HCT116 (cell line): ENCODE data around the gene WASHC2A. TPM values are rescaled to one million over a fixed set of nuclear protein-coding genes. Genes with fewer than 3 reads are reported as not detected.
"Not testable (repeated sequence)": the region's sequence is repeated elsewhere in the genome, so short reads cannot be mapped to it uniquely, and the experiment has no call there.

Experiments used
- ATAC-seq: fragments of 200-7000 bp; cut with Tn5 transposase; 2 replicates; pipeline ENCODE4 v1.9.1; 2020; ENCODE audit warnings: mild to moderate bottlenecking, moderate library complexity
- Bru-seq: library from RNA; stranded (reverse); fragments of 400-500 nt; gene quantifications from one replicate; lab custom pipeline; 2021; lab: Mats Ljungman, UMichigan
- BruChase-seq, 2 experiments: library from RNA; stranded (reverse); fragments of 400-500 nt; gene quantifications; one replicate each; lab custom pipeline; 2021; lab: Mats Ljungman, UMichigan
- BruUV-seq: library from RNA; stranded (reverse); fragments of 400-500 nt; replicated peaks from 2 replicates; lab custom pipeline; 2021; lab: Mats Ljungman, UMichigan
- CTCF ChIA-PET: fragments of 300-600 bp; sonication (Branson Sonifier 250); formaldehyde crosslinking; loops from one replicate; lab custom pipeline; 2021; ENCODE audit warnings: antibody characterized with exemption; lab: Charles Lee
- POLR2A ChIA-PET: fragments of 300-600, 350-600 bp; sonication (Branson Sonifier 250); formaldehyde crosslinking; loops from one replicate; lab custom pipeline; 2021; ENCODE audit warnings: antibody characterized with exemption; lab: Charles Lee
- RAD21 ChIA-PET, 2 experiments: fragments of 300-600 bp; sonication (Branson Sonifier 250); formaldehyde crosslinking; loops; one replicate each; lab custom pipeline; 2023; ENCODE audit warnings: low total read pairs in 2 of 2; ENCODE audit not compliant: uncharacterized antibody in 2 of 2, unreplicated experiment in 2 of 2, low non-redundant PET in 1 of 2; lab: Charles Lee
- DNase-seq: peaks from one replicate; pipeline ENCODE4 v3.0.0-alpha.2; 2010; ENCODE audit warnings: low read depth, low spot score
- H2AFZ ChIP-seq: fragments of 200-600 bp; shearing (Covaris generic), sonication (generic); 2 replicates; pipeline ENCODE4 v1.6.1; 2017; ENCODE audit warnings: low read depth, mixed run types, mixed read lengths, antibody characterized with exemption, low read length; ENCODE audit not compliant: poor library complexity, severe bottlenecking
- H3K27ac ChIP-seq: 2 replicates; pipeline ENCODE4 v1.5.1; 2012; ENCODE audit warnings: low read depth, low read length
- H3K27me3 ChIP-seq: fragments of 200-600 bp; sonication (generic); 2 replicates; pipeline ENCODE4 v1.6.1; 2016; ENCODE audit warnings: mixed run types, low read length, mixed read lengths; ENCODE audit not compliant: insufficient read depth
- H3K36me3 ChIP-seq, 2 experiments: fragments of 200-500 bp in 1 of 2; fragments of 200-600 bp in 1 of 2; sonication (Bioruptor generic) in 1 of 2; sonication (generic) in 1 of 2; 2 replicates each; pipeline versions ENCODE4 v1.5.1 to v1.6.1; 2014 to 2016; ENCODE audit warnings: low read length in 2 of 2, inconsistent platforms in 1 of 2, mixed read lengths in 1 of 2, mixed run types in 1 of 2; ENCODE audit not compliant: insufficient read depth in 2 of 2, control insufficient read depth in 1 of 2
- H3K4me1 ChIP-seq, 2 experiments: fragments of 200-600 bp in 1 of 2; sonication (generic) in 1 of 2; 2 replicates each; pipeline versions ENCODE4 v1.5.1 to v1.6.1; 2012 to 2017; ENCODE audit warnings: low read length in 2 of 2, inconsistent platforms in 1 of 2, mild to moderate bottlenecking in 1 of 2, mixed read lengths in 1 of 2, mixed run types in 1 of 2, moderate library complexity in 1 of 2; ENCODE audit not compliant: insufficient read depth in 2 of 2, control insufficient read depth in 1 of 2
- H3K4me2 ChIP-seq: fragments of 200-600 bp; sonication (generic); 2 replicates; pipeline ENCODE4 v1.6.1; 2017; ENCODE audit warnings: mixed run types, low read length, mixed read lengths
- H3K4me3 ChIP-seq, 2 experiments: fragments of 200-600 bp in 1 of 2; sonication (generic) in 1 of 2; replicated peaks in 1 of 2; 2 replicates each; pipeline ENCODE4 v1.5.1; 2011 to 2016; ENCODE audit warnings: low read length in 2 of 2, control low read depth in 1 of 2, low read depth in 1 of 2, mild to moderate bottlenecking in 1 of 2, mixed read lengths in 1 of 2, mixed run types in 1 of 2
- H3K79me2 ChIP-seq: fragments of 200-600 bp; sonication (generic); 2 replicates; pipeline ENCODE4 v1.6.1; 2017; ENCODE audit warnings: mild to moderate bottlenecking, mixed run types, low read length, moderate library complexity, mixed read lengths; ENCODE audit not compliant: insufficient read depth
- H3K9ac ChIP-seq: fragments of 200-600 bp; sonication (generic); 2 replicates; pipeline ENCODE4 v1.6.1; 2016; ENCODE audit warnings: low read length, mixed read lengths
- H3K9me2 ChIP-seq: fragments of 200-600 bp; sonication (generic), shearing (Covaris generic); 2 replicates; pipeline ENCODE4 v1.6.1; 2017; ENCODE audit warnings: mixed run types, mild to moderate bottlenecking, moderate library complexity; ENCODE audit not compliant: insufficient read depth
- H3K9me3 ChIP-seq, 2 experiments: fragments of 200-500 bp in 1 of 2; fragments of 200-600 bp in 1 of 2; sonication (Bioruptor generic) in 1 of 2; sonication (generic) in 1 of 2; 2 replicates each; pipeline ENCODE4 v1.6.1; 2014 to 2017; ENCODE audit warnings: low read length in 2 of 2, mixed read lengths in 2 of 2, inconsistent platforms in 1 of 2, low read depth in 1 of 2, mild to moderate bottlenecking in 1 of 2, mixed run types in 1 of 2, moderate library complexity in 1 of 2; ENCODE audit not compliant: control insufficient read depth in 1 of 2, insufficient read depth in 1 of 2
- H4K20me1 ChIP-seq: fragments of 200-600 bp; sonication (generic), shearing (Covaris generic); 2 replicates; pipeline ENCODE4 v1.6.1; 2017; ENCODE audit warnings: mixed run types, mild to moderate bottlenecking, moderate library complexity; ENCODE audit not compliant: insufficient read depth
- ELF1 ChIP-seq: IDR thresholded peaks from 2 replicates; pipeline ENCODE4 v1.6.1; 2012; ENCODE audit warnings: low read depth, borderline replicate concordance
- JUND ChIP-seq: IDR thresholded peaks from 2 replicates; pipeline ENCODE4 v1.6.1; 2012
- MAX ChIP-seq: IDR thresholded peaks from 2 replicates; pipeline ENCODE4 v1.6.1; 2012
- POLR2AphosphoS5 ChIP-seq: IDR thresholded peaks from 2 replicates; pipeline ENCODE4 v1.6.1; 2011; ENCODE audit warnings: mild to moderate bottlenecking, low read depth, low read length, moderate library complexity
- SIN3A ChIP-seq: IDR thresholded peaks from 2 replicates; pipeline ENCODE4 v1.6.1; 2012; ENCODE audit warnings: low read depth
- SP1 ChIP-seq: IDR thresholded peaks from 2 replicates; pipeline ENCODE4 v1.6.1; 2012; ENCODE audit warnings: low read depth
- intact Hi-C: fragments of 100-400 bp; cut with micrococcal nuclease; formaldehyde crosslinking; loops from 2 replicates; pipeline ENCODE4 v1.10.0; 2022
- long read RNA-seq: library from polyadenylated mRNA; unstranded; transcript quantifications from one replicate; pipeline ENCODE4 v2.0.0, GENCODE V29; 2021; ENCODE audit not compliant: unreplicated experiment
- polyA plus RNA-seq: library from polyadenylated mRNA; unstranded; fragments of >200 nt; gene quantifications from 2 replicates; pipeline ENCODE4 v1.2.1, GENCODE V29; 2012; ENCODE audit warnings: missing spikeins
- total RNA-seq: library from RNA; stranded (reverse); gene quantifications from one replicate; pipeline ENCODE4 v1.2.1, GENCODE V29; 2021; ENCODE audit not compliant: unreplicated experiment

The WASHC2A gene
- total RNA-seq (19.2 TPM), Bru-seq, nascent RNA (percentile 56 among the genes with signal in this experiment), BruChase-seq, experiment 1, labeled RNA remaining after a 6-hour chase (percentile 70 among the genes with signal in this experiment), BruChase-seq, experiment 2, labeled RNA remaining after a 2-hour chase (percentile 61 among the genes with signal in this experiment)
- polyA plus RNA-seq: 7.6 and 9.3 TPM in 2 replicates
- long read RNA-seq, full-length matches to known transcripts: 19 of 53 reads
- long read RNA-seq, partial matches to known transcripts: 15 of 53 reads
- long read RNA-seq, other reads (novel, unspliced or antisense): 19 of 53 reads

- peak within 1 kb of the TSS; percentile 58; the same call in 1 of the 2 replicates for H3K27ac ChIP-seq
- H3K36me3 ChIP-seq, H3K9me2 ChIP-seq, CTCF ChIA-PET, H4K20me1 ChIP-seq, H2AFZ ChIP-seq, H3K27me3 ChIP-seq, H3K4me1 ChIP-seq, H3K79me2 ChIP-seq, POLR2A ChIA-PET, DNase-seq, intact Hi-C loops, H3K9me3 ChIP-seq, RAD21 ChIA-PET, BruUV-seq: not testable (repeated sequence)
- H3K4me3 ChIP-seq: peak within 1 kb of the TSS; percentile 59 to 62
- peak within 1 kb of the TSS; percentile 69 for H3K4me2 ChIP-seq
- H3K9ac ChIP-seq: peak within 1 kb of the TSS; percentile 60
- peak; percentile 89 for ATAC-seq
- TF ChIP-seq JUND (peak; percentile 48; the same call in 1 of the 2 replicates), SIN3A (peak; percentile 85), POLR2AphosphoS5 (peak; percentile 58), SP1 (peak; percentile 48; the same call in 1 of the 2 replicates), ELF1 (peak; percentile 38), MAX (peak; percentile 78)
These were observed at the start of gene WASHC2A for GRCh38 chr10:50067546-50068351. Gene WASHC2A, plus strand, starts transcription at chr10:50067954. Its CDS starts 52 bp downstream, at chr10:50068006.

- H3K4me3 ChIP-seq, BruUV-seq, RAD21 ChIA-PET, H3K9me2 ChIP-seq, POLR2A ChIA-PET, H3K9ac ChIP-seq, ATAC-seq, H3K79me2 ChIP-seq, H3K4me2 ChIP-seq, H3K27ac ChIP-seq, DNase-seq, H3K27me3 ChIP-seq, H3K9me3 ChIP-seq, H2AFZ ChIP-seq, H3K36me3 ChIP-seq, intact Hi-C loops, H4K20me1 ChIP-seq, CTCF ChIA-PET, H3K4me1 ChIP-seq: not testable (repeated sequence)
These were observed 48.5 kb upstream of the WASHC2A start for GRCh38 chr10:50019279-50019678.

GRCh38 chr10:50020451-50021024 is 47.2 kb upstream of the WASHC2A start:
- CTCF ChIA-PET, H2AFZ ChIP-seq, H3K27me3 ChIP-seq, H4K20me1 ChIP-seq, H3K4me1 ChIP-seq, H3K9ac ChIP-seq, RAD21 ChIA-PET, ATAC-seq, H3K4me2 ChIP-seq, H3K36me3 ChIP-seq, POLR2A ChIA-PET, intact Hi-C loops, DNase-seq, H3K9me3 ChIP-seq, H3K79me2 ChIP-seq, H3K27ac ChIP-seq, H3K4me3 ChIP-seq, H3K9me2 ChIP-seq, BruUV-seq: not testable (repeated sequence)
